WTC11 (cell line): ENCODE data around the gene PNLIPRP1.

Experiments
- ATF6 ChIP-seq: sonication (generic); formaldehyde crosslinking; IDR thresholded peaks from 2 replicates; pipeline ENCODE4 v1.8.1; 2023; ENCODE audit warnings: mild to moderate bottlenecking, missing genetic modification reagents
- TCF7 ChIP-seq: sonication (generic); formaldehyde crosslinking; IDR thresholded peaks from 2 replicates; pipeline ENCODE4 v1.8.0; 2022; ENCODE audit warnings: mild to moderate bottlenecking, low read depth, missing genetic modification reagents, moderate library complexity
- TP53 ChIP-seq: sonication (generic); formaldehyde crosslinking; IDR thresholded peaks from 2 replicates; pipeline ENCODE4 v1.8.1; 2023; ENCODE audit warnings: mild to moderate bottlenecking, missing genetic modification reagents
- ZNF138 ChIP-seq: sonication (generic); formaldehyde crosslinking; conservative IDR thresholded peaks from 2 replicates; pipeline ENCODE4 v1.8.1; 2022; ENCODE audit warnings: mild to moderate bottlenecking, moderate library complexity, missing genetic modification reagents
- TF ChIP-seq, protein P1 (sequence below): sonication (generic); formaldehyde crosslinking; IDR thresholded peaks from 2 replicates; pipeline ENCODE4 v1.8.1; 2022; ENCODE audit warnings: mild to moderate bottlenecking, moderate library complexity, missing genetic modification reagents
- TF ChIP-seq, protein P2 (sequence below): fragments of 200-600 bp; IDR thresholded peaks from 2 replicates; pipeline ENCODE4 v1.8.0; 2022; ENCODE audit warnings: antibody characterized with exemption

- TF ChIP-seq, protein P1, sequence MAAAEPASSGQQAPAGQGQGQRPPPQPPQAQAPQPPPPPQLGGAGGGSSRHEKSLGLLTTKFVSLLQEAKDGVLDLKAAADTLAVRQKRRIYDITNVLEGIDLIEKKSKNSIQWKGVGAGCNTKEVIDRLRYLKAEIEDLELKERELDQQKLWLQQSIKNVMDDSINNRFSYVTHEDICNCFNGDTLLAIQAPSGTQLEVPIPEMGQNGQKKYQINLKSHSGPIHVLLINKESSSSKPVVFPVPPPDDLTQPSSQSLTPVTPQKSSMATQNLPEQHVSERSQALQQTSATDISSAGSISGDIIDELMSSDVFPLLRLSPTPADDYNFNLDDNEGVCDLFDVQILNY: no peak
- TF ChIP-seq TP53 (no peak), ATF6 (CRISPR knock-in tag) (no peak), ZNF138 (no peak), TCF7 (CRISPR knock-in tag) (no peak)
- TF ChIP-seq, protein P2, sequence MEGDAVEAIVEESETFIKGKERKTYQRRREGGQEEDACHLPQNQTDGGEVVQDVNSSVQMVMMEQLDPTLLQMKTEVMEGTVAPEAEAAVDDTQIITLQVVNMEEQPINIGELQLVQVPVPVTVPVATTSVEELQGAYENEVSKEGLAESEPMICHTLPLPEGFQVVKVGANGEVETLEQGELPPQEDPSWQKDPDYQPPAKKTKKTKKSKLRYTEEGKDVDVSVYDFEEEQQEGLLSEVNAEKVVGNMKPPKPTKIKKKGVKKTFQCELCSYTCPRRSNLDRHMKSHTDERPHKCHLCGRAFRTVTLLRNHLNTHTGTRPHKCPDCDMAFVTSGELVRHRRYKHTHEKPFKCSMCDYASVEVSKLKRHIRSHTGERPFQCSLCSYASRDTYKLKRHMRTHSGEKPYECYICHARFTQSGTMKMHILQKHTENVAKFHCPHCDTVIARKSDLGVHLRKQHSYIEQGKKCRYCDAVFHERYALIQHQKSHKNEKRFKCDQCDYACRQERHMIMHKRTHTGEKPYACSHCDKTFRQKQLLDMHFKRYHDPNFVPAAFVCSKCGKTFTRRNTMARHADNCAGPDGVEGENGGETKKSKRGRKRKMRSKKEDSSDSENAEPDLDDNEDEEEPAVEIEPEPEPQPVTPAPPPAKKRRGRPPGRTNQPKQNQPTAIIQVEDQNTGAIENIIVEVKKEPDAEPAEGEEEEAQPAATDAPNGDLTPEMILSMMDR: no peak
These were observed 42.5 kb upstream of the PNLIPRP1 start for GRCh38 chr10:116548301-116548700.
